ENCODE results near the gene C12orf60.

C12orf60 gene

GRCh38 chr12:14846876-14847580 is 43.6 kb downstream of the C12orf60 start:
- Mint-ChIP-seq H3K9me3 (no peaks in the 10 kb centered on the region), H3K4me1 (peaks cover 49% of the 10 kb centered on the region), H3K27me3 (ENCODE audit: low read depth, poor library complexity) (peaks cover 4% of the 10 kb centered on the region), H3K27ac (no peak overlapping the region), H3K36me3 (ENCODE audit: low read depth) (no peaks in the 10 kb centered on the region), H3K4me3 (no peak overlapping the region)
- no peak for DNase-seq
- TF ChIP-seq CTCF (IDR thresholded peaks at IDR 0.05) = no peak

- Mint-ChIP-seq H3K9me3 (no peaks in the 10 kb centered on the region), H3K36me3 (ENCODE audit: low read depth) (no peaks in the 10 kb centered on the region), H3K4me1 (peaks cover 69% of the 10 kb centered on the region), H3K27me3 (ENCODE audit: low read depth, poor library complexity) (peaks cover 4% of the 10 kb centered on the region), H3K27ac (peak overlapping the region; percentile 83), H3K4me3 (no peak overlapping the region)
- DNase-seq = no peak
- no peak for TF ChIP-seq CTCF (IDR thresholded peaks at IDR 0.05)
These were observed 46.2 kb downstream of the C12orf60 start for GRCh38 chr12:14849661-14850060.

GRCh38 chr12:14850929-14851663 is 47.6 kb downstream of the C12orf60 start:
- Mint-ChIP-seq H3K4me1 (peaks cover 70% of the 10 kb centered on the region), H3K9me3 (peaks cover 4% of the 10 kb centered on the region)

GRCh38 chr12:14852880-14853279 is 49.4 kb downstream of the C12orf60 start:
- H3K27me3 Mint-ChIP-seq (ENCODE audit: low read depth, poor library complexity) = peaks cover 4% of the 10 kb centered on the region
- peaks cover 6% of the 10 kb centered on the region for H3K36me3 Mint-ChIP-seq (ENCODE audit: low read depth)
- DNase-seq = no peak
- H3K9me3 Mint-ChIP-seq = peaks cover 22% of the 10 kb centered on the region
- no peak for TF ChIP-seq CTCF (IDR thresholded peaks at IDR 0.05)
- no peak overlapping the region for H3K4me3 Mint-ChIP-seq
- peak overlapping the region; percentile 26 for H3K27ac Mint-ChIP-seq
- peaks cover 58% of the 10 kb centered on the region for H3K4me1 Mint-ChIP-seq

More at GRCh38 chr12:14850929-14851663, 47.6 kb downstream of the C12orf60 start:
- Mint-ChIP-seq H3K4me3 (no peak overlapping the region), H3K27ac (peak overlapping the region; percentile 94), H3K27me3 (ENCODE audit: low read depth, poor library complexity) (peaks cover 4% of the 10 kb centered on the region), H3K36me3 (ENCODE audit: low read depth) (no peaks in the 10 kb centered on the region)
- TF ChIP-seq CTCF (IDR thresholded peaks at IDR 0.05) = no peak
- DNase-seq = no peak

GRCh38 chr12:14853961-14854360 is 50.5 kb downstream of the C12orf60 start:
- Mint-ChIP-seq H3K36me3 (ENCODE audit: low read depth) (peaks cover 6% of the 10 kb centered on the region), H3K27ac (no peak overlapping the region), H3K9me3 (peaks cover 33% of the 10 kb centered on the region), H3K4me3 (no peak overlapping the region), H3K27me3 (ENCODE audit: low read depth, poor library complexity) (peaks cover 4% of the 10 kb centered on the region), H3K4me1 (peaks cover 47% of the 10 kb centered on the region)
- DNase-seq = no peak
- TF ChIP-seq CTCF (IDR thresholded peaks at IDR 0.05) = no peak
